ENCODE results near the gene POLR2M.

DNA sequence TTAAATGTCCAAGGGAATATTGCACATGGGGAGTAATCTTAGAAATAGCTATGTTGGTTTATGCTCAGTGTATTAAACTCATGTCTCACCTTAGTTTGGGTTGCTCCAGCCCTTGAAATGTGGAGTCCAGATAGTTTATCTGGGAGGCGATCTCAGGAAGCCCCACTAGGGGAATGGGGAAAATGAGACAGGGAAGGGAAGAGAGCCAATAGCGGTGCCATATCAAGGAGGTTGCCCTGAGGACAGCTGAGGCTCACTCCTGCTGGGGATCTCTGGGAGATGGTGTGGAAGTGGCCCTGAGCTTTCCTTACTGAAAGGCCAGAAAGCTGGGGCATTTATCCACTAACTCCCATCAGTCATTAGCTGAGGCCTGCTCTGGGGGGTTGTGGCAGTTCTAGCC lies 43.3 kb upstream of the POLR2M start:
- TF ChIP-seq CTCF (IDR thresholded peaks at IDR 0.05; ENCODE audit: low read length) (no peak), EZH2 (IDR thresholded peaks at IDR 0.05; ENCODE audit: borderline replicate concordance, low read length) (no peak)
